Gastrocnemius medialis (tissue), 4 donors: Measurements from ENCODE around the gene LINGO3.

Experiments used
- POLR2A ChIP-seq, 2 donors: fragments of 450-650 bp; IDR thresholded peaks; one replicate each; pipeline ENCODE4 v1.6.1; 2017; ENCODE audit warnings: antibody characterized with exemption in 2 of 2, mild to moderate bottlenecking in 2 of 2, moderate library complexity in 2 of 2
- TF ChIP-seq, protein P1 (sequence below), 5 experiments: fragments of 450-650 bp in 3 of 5; fragments of 200-600 bp in 2 of 5; sonication (generic) in 2 of 5; IDR thresholded peaks in 4 of 5; conservative IDR thresholded peaks in 1 of 5; 1 replicate in 4 of 5; 2 replicates in 1 of 5; pipeline ENCODE4 v1.5.1; 2016 to 2019; ENCODE audit warnings: antibody characterized with exemption in 5 of 5, mild to moderate bottlenecking in 3 of 5, moderate library complexity in 3 of 5

GRCh38 chr19:2319551-2319950, 11.6 kb upstream of the LINGO3 start:
- TF ChIP-seq, protein P1, sequence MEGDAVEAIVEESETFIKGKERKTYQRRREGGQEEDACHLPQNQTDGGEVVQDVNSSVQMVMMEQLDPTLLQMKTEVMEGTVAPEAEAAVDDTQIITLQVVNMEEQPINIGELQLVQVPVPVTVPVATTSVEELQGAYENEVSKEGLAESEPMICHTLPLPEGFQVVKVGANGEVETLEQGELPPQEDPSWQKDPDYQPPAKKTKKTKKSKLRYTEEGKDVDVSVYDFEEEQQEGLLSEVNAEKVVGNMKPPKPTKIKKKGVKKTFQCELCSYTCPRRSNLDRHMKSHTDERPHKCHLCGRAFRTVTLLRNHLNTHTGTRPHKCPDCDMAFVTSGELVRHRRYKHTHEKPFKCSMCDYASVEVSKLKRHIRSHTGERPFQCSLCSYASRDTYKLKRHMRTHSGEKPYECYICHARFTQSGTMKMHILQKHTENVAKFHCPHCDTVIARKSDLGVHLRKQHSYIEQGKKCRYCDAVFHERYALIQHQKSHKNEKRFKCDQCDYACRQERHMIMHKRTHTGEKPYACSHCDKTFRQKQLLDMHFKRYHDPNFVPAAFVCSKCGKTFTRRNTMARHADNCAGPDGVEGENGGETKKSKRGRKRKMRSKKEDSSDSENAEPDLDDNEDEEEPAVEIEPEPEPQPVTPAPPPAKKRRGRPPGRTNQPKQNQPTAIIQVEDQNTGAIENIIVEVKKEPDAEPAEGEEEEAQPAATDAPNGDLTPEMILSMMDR (IDR thresholded peaks at IDR 0.05 in 4 of 5, conservative IDR thresholded peaks at IDR 0.05 in 1 of 5): no peak
- no peak for TF ChIP-seq POLR2A (IDR thresholded peaks at IDR 0.05)
